Transverse colon (tissue), 4 donors: ENCODE measurements around the gene WNK2. TPM values are rescaled to one million over a fixed set of nuclear protein-coding genes. Genes with fewer than 3 reads are reported as not detected.

ENCODE experiments used
- DNase-seq: peaks from one replicate; pipeline ENCODE4 v3.0.0-alpha.2; 2019
- H3K27ac ChIP-seq, 4 donors: fragments of 200-600 bp; sonication (generic); 2 replicates each; pipeline ENCODE4 v1.5.1; 2016 to 2018; ENCODE audit warnings: inconsistent platforms in 4 of 4
- H3K27me3 ChIP-seq: fragments of 200-600 bp; sonication (generic); 2 replicates; pipeline ENCODE4 v1.5.1; 2017; ENCODE audit warnings: inconsistent platforms
- H3K36me3 ChIP-seq, 4 donors: fragments of 200-600 bp; sonication (generic); 2 replicates each; pipeline ENCODE4 v1.5.1; 2017 to 2019; ENCODE audit warnings: inconsistent platforms in 4 of 4
- H3K4me1 ChIP-seq, 4 donors: fragments of 200-600 bp; sonication (generic); 2 replicates each; pipeline ENCODE4 v1.5.1; 2017 to 2020; ENCODE audit warnings: inconsistent platforms in 4 of 4
- H3K4me3 ChIP-seq, 4 donors: fragments of 200-600 bp; sonication (generic); 1 replicate in 1 of 4; 2 replicates in 3 of 4; pipeline versions ENCODE4 v1.5.1 to v1.6.1; 2017 to 2019; ENCODE audit warnings: inconsistent platforms in 4 of 4
- H3K9me3 ChIP-seq, 2 donors: fragments of 200-600 bp; sonication (generic); 2 replicates each; pipeline ENCODE4 v1.5.1; 2017 to 2019; ENCODE audit warnings: inconsistent platforms in 2 of 2
- EP300 ChIP-seq: sonication (generic); formaldehyde crosslinking; IDR thresholded peaks from one replicate; pipeline ENCODE4 v1.6.1; 2017; ENCODE audit warnings: antibody characterized with exemption, low read depth
- POLR2A ChIP-seq: fragments of 450-650 bp; IDR thresholded peaks from one replicate; pipeline ENCODE4 v1.6.1; 2016; ENCODE audit warnings: antibody characterized with exemption, mild to moderate bottlenecking, moderate library complexity
- POLR2AphosphoS5 ChIP-seq, 3 donors: sonication (generic); formaldehyde crosslinking; IDR thresholded peaks; one replicate each; pipeline ENCODE4 v1.6.1; 2016; ENCODE audit warnings: antibody characterized with exemption in 3 of 3
- WGBS, 2 donors: methylation state at CpG; one replicate each; pipeline ENCODE4 v1.1.5; 2018; ENCODE audit warnings: low coverage in 1 of 2; 5-methylcytosine and 5-hydroxymethylcytosine counted together
- in situ Hi-C, 4 donors: fragments of 200-750 bp; cut with MboI; loops; one replicate each; pipeline versions ENCODE4 v1.15.0 to v1.15.1; 2017; ENCODE audit warnings: low sequenced_read_pairs in 3 of 4, low pct_ligation_motif_present in 1 of 4, low pct_unique_long_range_greater_than_20kb in 1 of 4
- intact Hi-C: fragments of 100-400 bp; cut with DNase I; formaldehyde crosslinking; loops from one replicate; pipeline ENCODE4 v1.15.1; 2023; ENCODE audit warnings: low total_unique reads
- total RNA-seq, 4 donors: library from RNA; depleted of rRNA; stranded (reverse); fragments of >200 nt; gene quantifications; one replicate each; pipeline ENCODE4 v1.1.0, GENCODE V29; 2016
- TF ChIP-seq, protein P1 (sequence below), 5 experiments: fragments of 200-600 bp in 3 of 5; fragments of 450-650 bp in 2 of 5; sonication (generic) in 3 of 5; IDR thresholded peaks; 1 replicate in 2 of 5; 2 replicates in 3 of 5; pipeline ENCODE4 v1.5.1; 2016 to 2017; ENCODE audit warnings: antibody characterized with exemption in 5 of 5, inconsistent platforms in 3 of 5, mild to moderate bottlenecking in 2 of 5, moderate library complexity in 1 of 5

WNK2 gene
- total RNA-seq, 4 donors from 2014 or later = 133 to 618 (median 157) TPM

DNA sequence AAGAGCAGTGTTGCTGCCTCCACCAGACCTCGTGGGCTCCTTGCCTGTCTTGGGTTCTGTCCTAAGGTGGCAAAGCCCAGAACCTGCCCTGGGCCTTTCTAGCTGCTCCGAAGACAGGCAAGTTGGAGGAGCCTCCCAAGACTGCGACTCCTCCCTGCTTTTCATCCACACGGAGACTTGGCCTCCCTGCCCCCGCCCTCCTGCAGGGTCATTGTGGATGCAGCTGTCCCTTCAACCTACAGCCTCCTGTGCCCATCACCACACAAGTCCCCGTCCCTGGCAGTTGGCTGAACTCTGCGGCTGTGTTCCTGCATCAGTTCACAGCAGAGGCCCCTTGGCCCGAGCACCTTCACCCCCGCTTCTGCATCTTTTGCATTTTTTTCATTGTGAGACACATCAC, 59.2 kb downstream of the WNK2 start:
- in situ Hi-C loops = no loop called here
- no peak overlapping the region for H3K27ac ChIP-seq
- no peaks in the 10 kb centered on the region for H3K27me3 ChIP-seq
- H3K4me1 ChIP-seq = peaks cover 0 to 7% (median 0%) of the 10 kb centered on the region in 4 donors
- DNase-seq = no peak
- peaks cover 0 to 3% (median 0%) of the 10 kb centered on the region in 4 donors for H3K36me3 ChIP-seq
- WGBS, 2 donors = 80% methylated on average over 9 of the region's 9 CpGs; no CpG with 5 or more reads in 1 of the 2 donors
- H3K9me3 ChIP-seq = no peaks in the 10 kb centered on the region
- TF ChIP-seq POLR2A = no peak
- no peak for TF ChIP-seq POLR2AphosphoS5 (IDR thresholded peaks at IDR 0.05)
- no peak for TF ChIP-seq EP300
- TF ChIP-seq, protein P1, sequence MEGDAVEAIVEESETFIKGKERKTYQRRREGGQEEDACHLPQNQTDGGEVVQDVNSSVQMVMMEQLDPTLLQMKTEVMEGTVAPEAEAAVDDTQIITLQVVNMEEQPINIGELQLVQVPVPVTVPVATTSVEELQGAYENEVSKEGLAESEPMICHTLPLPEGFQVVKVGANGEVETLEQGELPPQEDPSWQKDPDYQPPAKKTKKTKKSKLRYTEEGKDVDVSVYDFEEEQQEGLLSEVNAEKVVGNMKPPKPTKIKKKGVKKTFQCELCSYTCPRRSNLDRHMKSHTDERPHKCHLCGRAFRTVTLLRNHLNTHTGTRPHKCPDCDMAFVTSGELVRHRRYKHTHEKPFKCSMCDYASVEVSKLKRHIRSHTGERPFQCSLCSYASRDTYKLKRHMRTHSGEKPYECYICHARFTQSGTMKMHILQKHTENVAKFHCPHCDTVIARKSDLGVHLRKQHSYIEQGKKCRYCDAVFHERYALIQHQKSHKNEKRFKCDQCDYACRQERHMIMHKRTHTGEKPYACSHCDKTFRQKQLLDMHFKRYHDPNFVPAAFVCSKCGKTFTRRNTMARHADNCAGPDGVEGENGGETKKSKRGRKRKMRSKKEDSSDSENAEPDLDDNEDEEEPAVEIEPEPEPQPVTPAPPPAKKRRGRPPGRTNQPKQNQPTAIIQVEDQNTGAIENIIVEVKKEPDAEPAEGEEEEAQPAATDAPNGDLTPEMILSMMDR (IDR thresholded peaks at IDR 0.05) = no peak
- intact Hi-C loops = no loop called here
- H3K4me3 ChIP-seq = no peak overlapping the region

GRCh38 chr9:93244101-93244500, 60.2 kb downstream of the WNK2 start:
- intact Hi-C loops = no loop called here
- DNase-seq = no peak
- Histone ChIP-seq H3K36me3 (peaks cover 0 to 3% (median 0%) of the 10 kb centered on the region in 4 donors), H3K27me3 (no peaks in the 10 kb centered on the region), H3K27ac (peak overlapping the region in 1 of 4 donors; percentile 15), H3K9me3 (no peaks in the 10 kb centered on the region), H3K4me1 (peaks cover 0 to 7% (median 0%) of the 10 kb centered on the region in 4 donors), H3K4me3 (no peak overlapping the region)
- TF ChIP-seq POLR2AphosphoS5 (IDR thresholded peaks at IDR 0.05) (no peak), POLR2A (no peak), EP300 (no peak)
- TF ChIP-seq, protein P1 (IDR thresholded peaks at IDR 0.05) = no peak
- in situ Hi-C loops = no loop called here
- 80 to 81% methylated on average over 1 to 5 of the region's 5 CpGs for WGBS, 2 donors

- H3K36me3 ChIP-seq = peaks cover 0 to 3% (median 0%) of the 10 kb centered on the region in 4 donors
- H3K4me3 ChIP-seq = no peak overlapping the region
- peaks cover 0 to 7% (median 0%) of the 10 kb centered on the region in 4 donors for H3K4me1 ChIP-seq
- no peaks in the 10 kb centered on the region for H3K9me3 ChIP-seq
- intact Hi-C loops = no loop called here
- H3K27me3 ChIP-seq = no peaks in the 10 kb centered on the region
- in situ Hi-C loops = no loop called here
- peak; percentile 42 for DNase-seq
- no peak for TF ChIP-seq POLR2AphosphoS5 (IDR thresholded peaks at IDR 0.05)
- no peak for TF ChIP-seq EP300
- no peak for TF ChIP-seq POLR2A
- TF ChIP-seq, protein P1 (IDR thresholded peaks at IDR 0.05) = no peak
- WGBS, 2 donors = 68 to 69% methylated on average over 11 to 23 of the region's 24 CpGs
- peak overlapping the region in 2 of 4 donors; percentile 17 to 32 for H3K27ac ChIP-seq
These were observed 60.8 kb downstream of the WNK2 start for GRCh38 chr9:93244510-93245436.

- H3K27ac ChIP-seq = no peak overlapping the region
- H3K9me3 ChIP-seq = no peaks in the 10 kb centered on the region
- H3K27me3 ChIP-seq = no peaks in the 10 kb centered on the region
- intact Hi-C loops (no loop called here), in situ Hi-C loops (no loop called here)
- H3K4me3 ChIP-seq = no peak overlapping the region
- 92% methylated on average over 3 to 5 of the region's 5 CpGs for WGBS, 2 donors
- TF ChIP-seq, protein P1 (IDR thresholded peaks at IDR 0.05) = no peak
- no peak for TF ChIP-seq POLR2AphosphoS5 (IDR thresholded peaks at IDR 0.05)
- no peak for TF ChIP-seq POLR2A
- no peak for TF ChIP-seq EP300
- peaks cover 0 to 3% (median 0%) of the 10 kb centered on the region in 4 donors for H3K36me3 ChIP-seq
- no peak for DNase-seq
- H3K4me1 ChIP-seq = peaks cover 0 to 7% (median 0%) of the 10 kb centered on the region in 4 donors
These were observed 61.6 kb downstream of the WNK2 start for GRCh38 chr9:93245437-93245970.
